B cell (primary cell): ENCODE data around the gene RNF183. TPM values are rescaled to one million over a fixed set of nuclear protein-coding genes. Genes with fewer than 3 reads are reported as not detected.

ENCODE experiments used
- ATAC-seq: fragments of 200-7000 bp; cut with Tn5 transposase; one replicate; pipeline ENCODE4 v1.10.0; 2021; ENCODE audit warnings: low read depth, mild to moderate bottlenecking, moderate number of reproducible peaks, moderate library complexity
- CTCF ChIA-PET: fragments of 350-600 bp; sonication (Branson Sonifier 250); formaldehyde crosslinking; loops from one replicate; lab custom pipeline; 2021; ENCODE audit warnings: antibody characterized with exemption, inconsistent platforms; lab: Charles Lee
- POLR2A ChIA-PET: fragments of 350-600 bp; sonication (Branson Sonifier 250); formaldehyde crosslinking; loops from one replicate; lab custom pipeline; 2021; ENCODE audit warnings: antibody characterized with exemption; lab: Charles Lee
- DNase-seq: peaks from one replicate; pipeline ENCODE4 v3.0.0; 2013
- H2AFZ ChIP-seq: 2 replicates; pipeline ENCODE4 v1.6.1; 2012; ENCODE audit warnings: mild to moderate bottlenecking, low read depth, low read length; ENCODE audit not compliant: insufficient read depth, poor library complexity, severe bottlenecking
- H3K27ac ChIP-seq, 2 donors: 1 replicate in 1 of 2; 2 replicates in 1 of 2; pipeline ENCODE4 v1.5.1; 2012 to 2013; ENCODE audit warnings: low read length in 2 of 2, mild to moderate bottlenecking in 2 of 2, moderate library complexity in 1 of 2
- H3K27me3 ChIP-seq, 4 experiments: fragments of 200-600 bp in 1 of 4; sonication (generic) in 1 of 4; replicated peaks in 1 of 4; 1 replicate in 2 of 4; 2 replicates in 2 of 4; pipeline versions ENCODE4 v1.6.1 to v1.7.0; 2013 to 2016; ENCODE audit warnings: low read length in 3 of 4, mild to moderate bottlenecking in 2 of 4, mixed read lengths in 1 of 4, moderate library complexity in 1 of 4; ENCODE audit not compliant: insufficient read depth in 4 of 4, control insufficient read depth in 3 of 4; ENCODE audit errors: control extremely low read depth in 1 of 4
- H3K36me3 ChIP-seq, 2 experiments: replicated peaks in 1 of 2; 1 replicate in 1 of 2; 2 replicates in 1 of 2; pipeline versions ENCODE4 v1.6.1 to v1.7.1; 2013; ENCODE audit warnings: low read length in 1 of 2; ENCODE audit not compliant: insufficient read depth in 2 of 2, control insufficient read depth in 1 of 2; ENCODE audit errors: control extremely low read depth in 1 of 2, extremely low read depth in 1 of 2
- H3K4me1 ChIP-seq, 2 donors: fragments of 200-600 bp in 1 of 2; sonication (generic) in 1 of 2; 1 replicate in 1 of 2; 2 replicates in 1 of 2; pipeline versions ENCODE4 v1.5.1 to v1.6.1; 2013 to 2017; ENCODE audit warnings: low read length in 2 of 2; ENCODE audit not compliant: control insufficient read depth in 2 of 2, insufficient read depth in 2 of 2
- H3K4me2 ChIP-seq: replicated peaks from 2 replicates; pipeline ENCODE3; 2012; ENCODE audit warnings: mild to moderate bottlenecking, low read depth, low read length; ENCODE audit not compliant: poor library complexity, severe bottlenecking
- H3K4me3 ChIP-seq, 5 experiments: fragments of 200-600 bp in 1 of 5; sonication (generic) in 1 of 5; 1 replicate in 3 of 5; 2 replicates in 2 of 5; pipeline versions ENCODE4 v1.5.1 to v1.7.0; 2011 to 2016; ENCODE audit warnings: low read length in 4 of 5, mild to moderate bottlenecking in 4 of 5, low read depth in 2 of 5, control low read depth in 1 of 5, moderate library complexity in 1 of 5; ENCODE audit not compliant: insufficient read depth in 1 of 5; ENCODE audit errors: control extremely low read depth in 1 of 5, extremely low read depth in 1 of 5
- H3K79me2 ChIP-seq: fragments of 200-600 bp; sonication (generic); one replicate; pipeline ENCODE4 v1.6.0; 2016; ENCODE audit warnings: low read length; ENCODE audit not compliant: control insufficient read depth, insufficient read depth
- H3K9ac ChIP-seq: fragments of 200-600 bp; sonication (generic); 2 replicates; pipeline ENCODE4 v1.6.1; 2017; ENCODE audit warnings: mild to moderate bottlenecking, low read length, moderate library complexity
- H3K9me3 ChIP-seq, 3 donors: one replicate each; pipeline versions ENCODE4 v1.6.1 to v1.7.1; 2013; ENCODE audit warnings: low read length in 2 of 3; ENCODE audit not compliant: control insufficient read depth in 2 of 3, insufficient read depth in 1 of 3; ENCODE audit errors: control extremely low read depth in 1 of 3
- H4K20me1 ChIP-seq: 2 replicates; pipeline ENCODE4 v1.6.0; 2012; ENCODE audit warnings: mild to moderate bottlenecking, low read length; ENCODE audit not compliant: insufficient read depth, control insufficient read depth, poor library complexity, severe bottlenecking
- H3K27ac Mint-ChIP-seq: one replicate; pipeline ENCODE4 v1.8.0; 2021; ENCODE audit warnings: mixed read lengths
- H3K27me3 Mint-ChIP-seq: one replicate; pipeline ENCODE4 v1.8.0; 2021; ENCODE audit warnings: mixed read lengths
- H3K4me1 Mint-ChIP-seq: one replicate; pipeline ENCODE4 v1.8.0; 2021; ENCODE audit warnings: mixed read lengths
- H3K4me3 Mint-ChIP-seq: one replicate; pipeline ENCODE4 v1.8.0; 2021; ENCODE audit warnings: mixed read lengths
- H3K9me3 Mint-ChIP-seq: one replicate; pipeline ENCODE4 v1.8.0; 2022; ENCODE audit warnings: mixed read lengths; ENCODE audit not compliant: insufficient read depth
- EZH2 ChIP-seq: IDR thresholded peaks from 2 replicates; pipeline ENCODE4 v1.6.1; 2012; ENCODE audit warnings: borderline replicate concordance, low read depth, mild to moderate bottlenecking, moderate library complexity, low read length; ENCODE audit not compliant: insufficient read depth, poor library complexity, severe bottlenecking
- WGBS: methylation state at CpG from one replicate; pipeline ENCODE4 v1.1.5; 2013; ENCODE audit warnings: missing lambda C conversion rate; ENCODE audit not compliant: insufficient coverage; 5-methylcytosine and 5-hydroxymethylcytosine counted together
- intact Hi-C: fragments of 100-400 bp; cut with micrococcal nuclease; formaldehyde crosslinking; loops from one replicate; pipeline ENCODE4 v1.10.0; 2022
- polyA plus RNA-seq: library from polyadenylated mRNA; depleted of rRNA; stranded (reverse); fragments of >200 nt; gene quantifications from 2 replicates; pipeline ENCODE4 v1.2.3, GENCODE V29; 2012
- total RNA-seq, 2 donors: library from RNA; stranded (reverse); fragments of 120-200 nt in 1 of 2; gene quantifications; 1 replicate in 1 of 2; 2 replicates in 1 of 2; pipeline versions ENCODE4 v1.2.3 to v1.2.4, GENCODE V29; 2013 to 2022
- TF ChIP-seq, protein P1 (sequence below): fragments of 200-600 bp; IDR thresholded peaks from one replicate; pipeline ENCODE4 v1.8.0; 2022; ENCODE audit warnings: antibody characterized with exemption, mild to moderate bottlenecking

Gene RNF183
- total and polyA plus RNA-seq, 2 donors (not counting 1 experiment from before 2014, with no cell fraction given) = 0.04 TPM; not detected in 1

DNA sequence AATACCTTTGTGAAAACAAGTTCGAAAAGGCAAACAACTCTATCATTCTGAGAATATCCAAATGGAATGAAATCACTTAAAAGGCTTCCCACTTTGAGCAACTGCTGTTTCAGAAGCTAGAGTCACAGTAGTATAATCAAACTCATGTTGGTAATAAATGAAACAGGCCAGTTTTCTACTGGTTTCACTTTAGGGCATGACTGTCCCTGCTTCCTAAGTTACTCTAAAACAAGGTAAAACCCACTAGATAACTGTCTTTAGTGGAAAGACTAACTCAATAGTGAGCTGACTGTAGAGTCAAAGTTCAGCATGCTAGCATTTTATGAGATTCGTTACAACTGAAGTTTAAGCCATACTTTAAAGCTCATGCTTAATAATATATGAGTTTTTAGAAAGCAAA lies 33.8 kb downstream of the RNF183 start:
- peaks cover 5% of the 10 kb centered on the region for H4K20me1 ChIP-seq
- H3K4me1 Mint-ChIP-seq = no peaks in the 10 kb centered on the region
- H3K4me3 ChIP-seq = no peak overlapping the region
- TF ChIP-seq, protein P1, sequence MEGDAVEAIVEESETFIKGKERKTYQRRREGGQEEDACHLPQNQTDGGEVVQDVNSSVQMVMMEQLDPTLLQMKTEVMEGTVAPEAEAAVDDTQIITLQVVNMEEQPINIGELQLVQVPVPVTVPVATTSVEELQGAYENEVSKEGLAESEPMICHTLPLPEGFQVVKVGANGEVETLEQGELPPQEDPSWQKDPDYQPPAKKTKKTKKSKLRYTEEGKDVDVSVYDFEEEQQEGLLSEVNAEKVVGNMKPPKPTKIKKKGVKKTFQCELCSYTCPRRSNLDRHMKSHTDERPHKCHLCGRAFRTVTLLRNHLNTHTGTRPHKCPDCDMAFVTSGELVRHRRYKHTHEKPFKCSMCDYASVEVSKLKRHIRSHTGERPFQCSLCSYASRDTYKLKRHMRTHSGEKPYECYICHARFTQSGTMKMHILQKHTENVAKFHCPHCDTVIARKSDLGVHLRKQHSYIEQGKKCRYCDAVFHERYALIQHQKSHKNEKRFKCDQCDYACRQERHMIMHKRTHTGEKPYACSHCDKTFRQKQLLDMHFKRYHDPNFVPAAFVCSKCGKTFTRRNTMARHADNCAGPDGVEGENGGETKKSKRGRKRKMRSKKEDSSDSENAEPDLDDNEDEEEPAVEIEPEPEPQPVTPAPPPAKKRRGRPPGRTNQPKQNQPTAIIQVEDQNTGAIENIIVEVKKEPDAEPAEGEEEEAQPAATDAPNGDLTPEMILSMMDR = no peak
- TF ChIP-seq EZH2 = no peak
- H3K9me3 Mint-ChIP-seq = no peaks in the 10 kb centered on the region
- H3K4me2 ChIP-seq = no peak overlapping the region
- no peak overlapping the region for H3K4me3 Mint-ChIP-seq
- POLR2A ChIA-PET = interaction anchor here (0.6 kb wide), 1 partner anchor 108 kb away, joined by 8 read pairs; no protein-coding TSS in a partner anchor
- H2AFZ ChIP-seq = no peak overlapping the region
- peaks cover 0 to 54% of the 10 kb centered on the region in 2 experiments for H3K36me3 ChIP-seq
- H3K27me3 Mint-ChIP-seq = no peaks in the 10 kb centered on the region
- no peak overlapping the region for H3K9ac ChIP-seq
- intact Hi-C loops = no loop called here
- no peak for DNase-seq
- peaks cover 2 to 3% of the 10 kb centered on the region in 2 donors for H3K4me1 ChIP-seq
- WGBS = no CpG with 5 or more reads among the region's 2 CpGs
- H3K27ac ChIP-seq = no peak overlapping the region
- H3K27me3 ChIP-seq = no peaks in the 10 kb centered on the region
- no peak overlapping the region for H3K27ac Mint-ChIP-seq
- peaks cover 8% of the 10 kb centered on the region for H3K79me2 ChIP-seq
- no peak for ATAC-seq
- CTCF ChIA-PET = interaction anchor here (1.0 to 1.5 kb wide), 3 partner anchors 22 to 389 kb away, joined by 3 to 7 read pairs (median 6); no protein-coding TSS in a partner anchor
- no peaks in the 10 kb centered on the region for H3K9me3 ChIP-seq

DNA sequence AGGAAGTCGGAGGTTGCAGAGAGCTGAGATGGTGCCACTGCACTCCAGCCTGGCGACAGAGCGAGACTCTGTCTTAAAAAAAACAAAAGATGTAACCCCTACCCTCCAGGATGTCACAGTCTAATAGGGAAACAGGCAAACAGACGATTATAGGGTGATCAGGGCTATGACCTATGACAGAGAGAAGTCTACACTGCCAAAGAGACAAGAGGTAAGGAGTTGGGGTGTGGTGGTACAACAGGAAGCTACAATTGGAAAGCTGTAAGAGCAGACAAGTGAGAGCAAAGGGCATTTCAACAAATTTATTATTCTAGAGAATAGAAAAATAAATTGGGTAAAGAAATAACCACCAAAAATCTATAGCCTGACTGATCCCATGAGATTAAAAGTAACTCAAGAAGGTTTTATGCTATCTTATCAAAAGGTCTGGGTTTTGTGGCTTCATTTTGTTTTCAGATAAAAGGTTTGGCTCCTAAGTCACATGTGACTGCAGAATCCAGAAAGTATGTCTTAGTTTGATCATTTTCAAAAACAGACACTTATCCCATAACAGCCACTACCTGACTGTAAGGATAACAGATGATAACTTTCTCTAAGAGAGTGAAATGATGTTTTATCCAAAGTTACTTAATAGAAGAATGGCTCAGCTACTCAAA lies 35.1 kb downstream of the RNF183 start:
- WGBS = no CpG with 5 or more reads among the region's 4 CpGs
- no peak overlapping the region for H3K4me3 Mint-ChIP-seq
- Histone ChIP-seq H3K4me3 (no peak overlapping the region), H3K36me3 (peaks cover 0 to 50% of the 10 kb centered on the region in 2 experiments), H4K20me1 (no peaks in the 10 kb centered on the region), H3K4me1 (no peaks in the 10 kb centered on the region), H3K9me3 (no peaks in the 10 kb centered on the region), H2AFZ (no peak overlapping the region), H3K79me2 (peaks cover 8% of the 10 kb centered on the region), H3K9ac (no peak overlapping the region), H3K4me2 (no peak overlapping the region), H3K27me3 (no peaks in the 10 kb centered on the region), H3K27ac (no peak overlapping the region)
- H3K27me3 Mint-ChIP-seq = no peaks in the 10 kb centered on the region
- intact Hi-C loops = no loop called here
- ChIA-PET POLR2A (no interaction called here), CTCF (no interaction called here)
- no peaks in the 10 kb centered on the region for H3K9me3 Mint-ChIP-seq
- no peak overlapping the region for H3K27ac Mint-ChIP-seq
- DNase-seq = no peak
- no peak for ATAC-seq
- H3K4me1 Mint-ChIP-seq = no peaks in the 10 kb centered on the region
- TF ChIP-seq EZH2 = no peak
- TF ChIP-seq, protein P1 = no peak
